Neural progenitor cell (in vitro differentiated cells): ENCODE data around the gene SERPINH1. TPM values are rescaled to one million over a fixed set of nuclear protein-coding genes. Genes with fewer than 3 reads are reported as not detected.
A peak's percentile ranks its signal among the peaks of the same experiment; 100 is the strongest.

ENCODE experiments used
- DNase-seq: peaks from one replicate; pipeline ENCODE4 v3.0.0-alpha.2; 2016; ENCODE audit warnings: low spot score
- H2AFZ ChIP-seq: fragments of 200-600 bp; sonication (generic); replicated peaks from 2 replicates; pipeline ENCODE4 v1.6.1; 2016; ENCODE audit warnings: antibody characterized with exemption
- H3F3A ChIP-seq: fragments of 200-600 bp; sonication (generic); 2 replicates; pipeline ENCODE4 v1.6.1; 2016; ENCODE audit warnings: antibody characterized with exemption, low read depth
- H3K27ac ChIP-seq: fragments of 200-600 bp; sonication (generic); 2 replicates; pipeline ENCODE4 v1.5.1; 2016; ENCODE audit warnings: mild to moderate bottlenecking
- H3K27me3 ChIP-seq: fragments of 200-600 bp; sonication (generic); 2 replicates; pipeline ENCODE4 v1.6.1; 2016; ENCODE audit warnings: mild to moderate bottlenecking, moderate library complexity
- H3K36me3 ChIP-seq: fragments of 200-600 bp; sonication (generic); 2 replicates; pipeline ENCODE4 v1.5.1; 2016
- H3K4me1 ChIP-seq: fragments of 200-600 bp; sonication (generic); 2 replicates; pipeline ENCODE4 v1.6.1; 2016; ENCODE audit warnings: mixed run types
- H3K4me2 ChIP-seq: fragments of 200-600 bp; sonication (generic); 2 replicates; pipeline ENCODE4 v1.6.1; 2016
- H3K4me3 ChIP-seq: fragments of 200-600 bp; sonication (generic); 2 replicates; pipeline ENCODE4 v1.5.1; 2016
- H3K79me2 ChIP-seq: fragments of 200-600 bp; sonication (generic); 2 replicates; pipeline ENCODE4 v1.6.1; 2016; ENCODE audit warnings: low read depth
- H3K9ac ChIP-seq: fragments of 200-600 bp; sonication (generic); 2 replicates; pipeline ENCODE4 v1.6.1; 2016
- H3K9me3 ChIP-seq: fragments of 200-600 bp; sonication (generic); 2 replicates; pipeline ENCODE4 v1.5.1; 2016; ENCODE audit warnings: low read depth
- H4K20me1 ChIP-seq: fragments of 200-600 bp; sonication (generic); 2 replicates; pipeline ENCODE4 v1.6.1; 2016; ENCODE audit warnings: low read depth
- H3K27ac Mint-ChIP-seq: 3 replicates; pipeline ENCODE4 v1.8.0; 2021; ENCODE audit warnings: mixed read lengths
- H3K27me3 Mint-ChIP-seq: 2 replicates; pipeline ENCODE4 v1.8.0; 2022; ENCODE audit warnings: low read depth, mild to moderate bottlenecking, inconsistent platforms, moderate library complexity, mixed read lengths; ENCODE audit not compliant: insufficient read depth
- H3K36me3 Mint-ChIP-seq: 3 replicates; pipeline ENCODE4 v1.8.0; 2021; ENCODE audit warnings: mixed read lengths
- H3K4me1 Mint-ChIP-seq: 3 replicates; pipeline ENCODE4 v1.8.0; 2021; ENCODE audit warnings: mixed read lengths
- H3K4me3 Mint-ChIP-seq: 3 replicates; pipeline ENCODE4 v1.8.0; 2021; ENCODE audit warnings: mild to moderate bottlenecking, moderate library complexity, mixed read lengths
- H3K9me3 Mint-ChIP-seq: 3 replicates; pipeline ENCODE4 v1.8.0; 2020; ENCODE audit warnings: mixed read lengths
- EZH2 ChIP-seq: fragments of 200-600 bp; sonication (generic); IDR thresholded peaks from 2 replicates; pipeline ENCODE4 v1.6.1; 2017; ENCODE audit warnings: antibody characterized with exemption, mild to moderate bottlenecking, moderate library complexity
- EZH2phosphoT487 ChIP-seq: fragments of 200-600 bp; sonication (generic); IDR thresholded peaks from 2 replicates; pipeline ENCODE4 v1.6.1; 2017; ENCODE audit warnings: antibody characterized with exemption
- total RNA-seq: library from RNA; depleted of rRNA; stranded (reverse); fragments of >200 nt; gene quantifications from 2 replicates; pipeline ENCODE4 v1.2.3, GENCODE V29; 2015; ENCODE audit warnings: low replicate concordance
- TF ChIP-seq, protein P1 (sequence below): fragments of 200-600 bp; sonication (generic); IDR thresholded peaks from 2 replicates; pipeline ENCODE4 v1.5.1; 2017; ENCODE audit warnings: antibody characterized with exemption, mild to moderate bottlenecking

Gene SERPINH1
- total RNA-seq = 219 and 589 TPM in 2 replicates

- peaks cover 52% of the 10 kb centered on the region for H3F3A ChIP-seq
- Mint-ChIP-seq H3K9me3 (no peaks in the 10 kb centered on the region), H3K4me1 (peaks cover 76% of the 10 kb centered on the region), H3K36me3 (peaks cover 4% of the 10 kb centered on the region), H3K27ac (peak within 1 kb of the TSS; percentile 99), H3K4me3 (peak within 1 kb of the TSS; percentile 95), H3K27me3 (peaks cover 12% of the 10 kb centered on the region)
- TF ChIP-seq, protein P1, sequence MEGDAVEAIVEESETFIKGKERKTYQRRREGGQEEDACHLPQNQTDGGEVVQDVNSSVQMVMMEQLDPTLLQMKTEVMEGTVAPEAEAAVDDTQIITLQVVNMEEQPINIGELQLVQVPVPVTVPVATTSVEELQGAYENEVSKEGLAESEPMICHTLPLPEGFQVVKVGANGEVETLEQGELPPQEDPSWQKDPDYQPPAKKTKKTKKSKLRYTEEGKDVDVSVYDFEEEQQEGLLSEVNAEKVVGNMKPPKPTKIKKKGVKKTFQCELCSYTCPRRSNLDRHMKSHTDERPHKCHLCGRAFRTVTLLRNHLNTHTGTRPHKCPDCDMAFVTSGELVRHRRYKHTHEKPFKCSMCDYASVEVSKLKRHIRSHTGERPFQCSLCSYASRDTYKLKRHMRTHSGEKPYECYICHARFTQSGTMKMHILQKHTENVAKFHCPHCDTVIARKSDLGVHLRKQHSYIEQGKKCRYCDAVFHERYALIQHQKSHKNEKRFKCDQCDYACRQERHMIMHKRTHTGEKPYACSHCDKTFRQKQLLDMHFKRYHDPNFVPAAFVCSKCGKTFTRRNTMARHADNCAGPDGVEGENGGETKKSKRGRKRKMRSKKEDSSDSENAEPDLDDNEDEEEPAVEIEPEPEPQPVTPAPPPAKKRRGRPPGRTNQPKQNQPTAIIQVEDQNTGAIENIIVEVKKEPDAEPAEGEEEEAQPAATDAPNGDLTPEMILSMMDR = no peak
- TF ChIP-seq EZH2phosphoT487 (no peak), EZH2 (no peak)
- H3K27ac ChIP-seq = peak within 1 kb of the TSS; percentile 94
- no peaks in the 10 kb centered on the region for H3K27me3 ChIP-seq
- peaks cover 53% of the 10 kb centered on the region for H3K4me1 ChIP-seq
- H3K4me3 ChIP-seq = peak within 1 kb of the TSS; percentile 77
- peak within 1 kb of the TSS; percentile 94 for H3K4me2 ChIP-seq
- no peaks in the 10 kb centered on the region for H3K9me3 ChIP-seq
- peak within 1 kb of the TSS; percentile 45 for H2AFZ ChIP-seq
- H3K79me2 ChIP-seq = peaks cover 52% of the 10 kb centered on the region
- H3K36me3 ChIP-seq = no peaks in the 10 kb centered on the region
- peak within 1 kb of the TSS; percentile 85 for H3K9ac ChIP-seq
- peak; percentile 85 for DNase-seq
- peaks cover 32% of the 10 kb centered on the region for H4K20me1 ChIP-seq
Observed at GRCh38 chr11:75562048-75562835, at the start of gene SERPINH1. SERPINH1 (plus strand) TSS chr11:75562253; CDS start chr11:75566350, 4,097 bp downstream.

- peaks cover 6% of the 10 kb centered on the region for H3K9me3 Mint-ChIP-seq
- no peak overlapping the region for H3K27ac Mint-ChIP-seq
- H3F3A ChIP-seq = peaks cover 7% of the 10 kb centered on the region
- H3K27me3 ChIP-seq = no peaks in the 10 kb centered on the region
- peaks cover 14% of the 10 kb centered on the region for H3K4me1 ChIP-seq
- H3K36me3 ChIP-seq = no peaks in the 10 kb centered on the region
- no peak overlapping the region for H3K4me3 ChIP-seq
- H3K27ac ChIP-seq = no peak overlapping the region
- DNase-seq = no peak
- no peak overlapping the region for H3K4me3 Mint-ChIP-seq
- peaks cover 12% of the 10 kb centered on the region for H3K27me3 Mint-ChIP-seq
- no peaks in the 10 kb centered on the region for H3K9me3 ChIP-seq
- no peak overlapping the region for H3K9ac ChIP-seq
- no peak overlapping the region for H2AFZ ChIP-seq
- peaks cover 32% of the 10 kb centered on the region for H3K4me1 Mint-ChIP-seq
- peaks cover 2% of the 10 kb centered on the region for H3K36me3 Mint-ChIP-seq
- no peaks in the 10 kb centered on the region for H4K20me1 ChIP-seq
- H3K4me2 ChIP-seq = no peak overlapping the region
- H3K79me2 ChIP-seq = no peaks in the 10 kb centered on the region
- TF ChIP-seq EZH2 (no peak), EZH2phosphoT487 (no peak)
- TF ChIP-seq, protein P1 = no peak
Observed at GRCh38 chr11:75513250-75513649, 48.8 kb upstream of the SERPINH1 start.

DNA sequence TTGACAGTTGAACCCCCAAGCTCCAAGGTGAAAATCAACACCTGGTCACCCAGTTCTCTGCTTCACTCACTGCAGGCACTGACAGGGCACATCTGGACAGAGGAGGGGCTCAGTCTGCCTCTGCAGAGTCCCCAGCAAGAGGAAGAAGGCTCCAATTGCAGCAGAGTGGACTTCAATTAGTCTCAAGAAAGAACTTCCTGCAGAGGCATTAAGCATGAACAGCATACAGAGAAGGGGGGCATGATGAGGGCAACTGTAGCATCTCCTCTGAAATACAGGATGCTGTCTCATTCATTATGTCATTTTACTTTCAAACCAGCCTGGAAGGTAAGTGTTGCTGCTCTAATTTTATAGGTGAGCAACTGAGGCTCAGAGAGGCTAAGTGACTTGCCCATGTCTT, 47.5 kb upstream of the SERPINH1 start:
- Histone ChIP-seq H3K4me2 (no peak overlapping the region), H3F3A (peaks cover 20% of the 10 kb centered on the region), H3K36me3 (no peaks in the 10 kb centered on the region), H3K4me3 (no peak overlapping the region), H3K79me2 (no peaks in the 10 kb centered on the region), H3K9ac (no peak overlapping the region), H2AFZ (no peak overlapping the region), H3K4me1 (peaks cover 27% of the 10 kb centered on the region), H3K9me3 (no peaks in the 10 kb centered on the region), H3K27me3 (no peaks in the 10 kb centered on the region), H3K27ac (no peak overlapping the region), H4K20me1 (no peaks in the 10 kb centered on the region)
- peaks cover 6% of the 10 kb centered on the region for H3K9me3 Mint-ChIP-seq
- H3K27ac Mint-ChIP-seq = no peak overlapping the region
- TF ChIP-seq EZH2 (no peak), EZH2phosphoT487 (no peak)
- TF ChIP-seq, protein P1 = no peak
- H3K36me3 Mint-ChIP-seq = peaks cover 2% of the 10 kb centered on the region
- H3K4me1 Mint-ChIP-seq = peaks cover 46% of the 10 kb centered on the region
- peaks cover 12% of the 10 kb centered on the region for H3K27me3 Mint-ChIP-seq
- no peak for DNase-seq
- no peak overlapping the region for H3K4me3 Mint-ChIP-seq
